Astrocyte of the spinal cord (primary cell): ENCODE measurements around the gene CHRNB2.

Source experiments
- DNase-seq: peaks from one replicate; pipeline ENCODE4 v3.0.0; 2011; ENCODE audit warnings: low read depth, low spot score
- H3K4me3 ChIP-seq: 2 replicates; pipeline ENCODE4 v1.5.1; 2011; ENCODE audit warnings: low read depth, mild to moderate bottlenecking, low read length, moderate library complexity
- CTCF ChIP-seq: IDR thresholded peaks from 2 replicates; pipeline ENCODE4 v1.5.1; 2012; ENCODE audit warnings: low read depth, mild to moderate bottlenecking, low read length, inconsistent platforms
- in situ Hi-C: cut with HindIII; loops from 2 replicates; pipeline ENCODE4 v1.10.0; 2017; ENCODE audit warnings: low sequenced_read_pairs

The CHRNB2 gene

GRCh38 chr1:154622503-154623039, 55.0 kb downstream of the CHRNB2 start:
- no peak for TF ChIP-seq CTCF
- no peak overlapping the region for H3K4me3 ChIP-seq
- in situ Hi-C loops: no loop called here
- DNase-seq: no peak

GRCh38 chr1:154623358-154623757, 55.8 kb downstream of the CHRNB2 start:
- no peak for DNase-seq
- TF ChIP-seq CTCF: no peak
- no peak overlapping the region for H3K4me3 ChIP-seq
- in situ Hi-C loops: no loop called here

GRCh38 chr1:154624746-154625643, 57.4 kb downstream of the CHRNB2 start:
- in situ Hi-C loops: no loop called here

GRCh38 chr1:154626456-154627256, 59.1 kb downstream of the CHRNB2 start:
- no peak for TF ChIP-seq CTCF
- in situ Hi-C loops: no loop called here
- DNase-seq: no peak
- H3K4me3 ChIP-seq: peak overlapping the region; percentile 70

More at GRCh38 chr1:154624746-154625643, 57.4 kb downstream of the CHRNB2 start:
- H3K4me3 ChIP-seq: no peak overlapping the region
- no peak for TF ChIP-seq CTCF
- peak; percentile 79 for DNase-seq

GRCh38 chr1:154627257-154628120, 59.9 kb downstream of the CHRNB2 start:
- in situ Hi-C loops: no loop called here
- TF ChIP-seq CTCF: peak; percentile 7
- peak; percentile 92 for DNase-seq
- H3K4me3 ChIP-seq: peak overlapping the region; percentile 70

- DNase-seq: no peak
- TF ChIP-seq CTCF: no peak
- in situ Hi-C loops: no loop called here
- H3K4me3 ChIP-seq: peak overlapping the region; percentile 70
Measured at GRCh38 chr1:154628121-154628405, 60.5 kb downstream of the CHRNB2 start.
